ENCODE results near the gene NTN1. TPM values are rescaled to one million over a fixed set of nuclear protein-coding genes. Genes with fewer than 3 reads are reported as not detected.
A peak's percentile ranks its signal among the peaks of the same experiment; 100 is the strongest.

The NTN1 gene
- total and polyA plus RNA-seq, 2 of the 13 experiments (the other 11 are each of a cell fraction or from before 2014, with no cell fraction given) = 0.04 to 0.05 TPM

GRCh38 chr17:8994319-8994718 lies 27.0 kb upstream of the NTN1 start (continued):
- TF ChIP-seq ZNF557 (CRISPR knock-in tag; IDR thresholded peaks at IDR 0.05) (no peak), ZNF577 (CRISPR knock-in tag; IDR thresholded peaks at IDR 0.05; ENCODE audit: borderline replicate concordance, low read depth) (no peak), NCOA1 (CRISPR knock-in tag; IDR thresholded peaks at IDR 0.05) (no peak), ZNF484 (CRISPR knock-in tag; IDR thresholded peaks at IDR 0.05; ENCODE audit: borderline replicate concordance, low read depth) (no peak), ZBTB43 (CRISPR knock-in tag; conservative IDR thresholded peaks at IDR 0.05) (no peak), ZNF660 (CRISPR knock-in tag; IDR thresholded peaks at IDR 0.05; ENCODE audit: borderline replicate concordance, low read depth) (no peak), CTCF (CRISPR knock-in tag; IDR thresholded peaks at IDR 0.05) (peak; percentile 84), MED1 (CRISPR knock-in tag; IDR thresholded peaks at IDR 0.05) (no peak), ARID4A (CRISPR knock-in tag; IDR thresholded peaks at IDR 0.05; ENCODE audit: borderline replicate concordance) (no peak), ZNF709 (CRISPR knock-in tag; IDR thresholded peaks at IDR 0.05) (no peak), ATF2 (CRISPR knock-in tag; IDR thresholded peaks at IDR 0.05) (no peak)

All from HepG2 (cell line).